Inferior parietal cortex (tissue), 1 donor: ENCODE results near the gene MARK2.

Experiments used
- DNase-seq: peaks from one replicate; pipeline ENCODE4 v3.0.0-alpha.2; 2016; ENCODE audit errors: extremely low spot score

Gene MARK2

GRCh38 chr11:63929616-63930015 lies 90.7 kb downstream of the MARK2 start:
- no peak for DNase-seq

GRCh38 chr11:63931045-63931444 lies 92.1 kb downstream of the MARK2 start:
- no peak for DNase-seq

DNA sequence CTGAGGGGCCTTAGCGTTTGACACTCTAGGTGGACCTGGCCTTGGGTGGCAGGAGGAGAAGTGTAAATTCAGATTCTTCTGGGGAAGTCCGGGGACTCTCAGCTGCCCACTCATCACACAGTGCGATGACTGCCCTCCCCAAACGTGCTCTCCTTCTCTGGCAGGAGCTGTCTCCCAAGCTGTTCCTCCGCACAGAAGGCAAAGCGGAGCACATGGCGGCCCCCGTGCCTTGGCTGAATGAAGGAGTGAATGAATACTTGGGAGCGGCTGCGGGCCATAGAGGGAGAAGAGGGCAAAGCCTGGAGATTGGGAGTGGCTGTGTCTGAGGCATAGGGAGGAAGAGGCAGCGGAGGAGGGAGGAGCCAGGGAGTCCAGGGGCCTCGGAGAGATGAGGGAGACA lies 93.0 kb downstream of the MARK2 start:
- peak; percentile 52 for DNase-seq

- DNase-seq, result no peak
Measured at GRCh38 chr11:63933459-63933858, 94.5 kb downstream of the MARK2 start.

DNA sequence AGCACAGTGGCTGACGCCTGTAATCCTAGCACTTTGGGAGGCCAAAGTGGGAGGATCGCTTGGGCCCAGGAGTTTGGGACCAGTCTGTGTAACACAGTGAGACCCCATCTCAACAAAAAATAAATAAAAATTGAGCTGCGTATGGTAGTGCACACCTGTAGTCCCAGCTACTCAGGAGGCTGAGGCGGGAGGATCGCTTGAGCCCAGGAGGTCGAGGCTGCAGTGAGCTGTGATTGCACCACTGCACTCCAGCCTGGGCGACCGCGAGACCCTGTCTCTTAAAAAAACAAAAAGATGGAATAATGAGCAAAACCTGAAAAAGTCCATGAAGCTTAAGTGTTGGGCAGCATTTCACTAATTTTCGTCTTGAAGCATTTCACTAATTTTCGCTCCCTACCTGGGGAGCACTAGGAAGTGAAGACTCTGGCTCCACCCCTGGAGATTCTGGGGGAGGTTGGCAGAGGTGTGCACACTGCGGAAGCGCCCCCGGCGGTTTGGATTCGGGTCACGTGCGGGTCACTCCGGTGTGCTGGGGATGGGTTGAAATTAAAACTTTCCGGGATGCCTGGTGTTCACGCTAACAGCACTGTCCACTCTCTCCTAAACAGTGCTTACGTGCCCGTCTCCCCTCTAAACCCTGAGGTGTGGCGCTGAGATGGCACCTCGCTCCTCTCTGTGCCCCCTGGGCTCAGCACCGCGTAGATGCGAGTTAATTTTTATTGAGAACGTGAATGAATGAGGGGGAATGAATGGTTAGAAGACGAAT lies 99.0 kb downstream of the MARK2 start:
- no peak for DNase-seq

DNA sequence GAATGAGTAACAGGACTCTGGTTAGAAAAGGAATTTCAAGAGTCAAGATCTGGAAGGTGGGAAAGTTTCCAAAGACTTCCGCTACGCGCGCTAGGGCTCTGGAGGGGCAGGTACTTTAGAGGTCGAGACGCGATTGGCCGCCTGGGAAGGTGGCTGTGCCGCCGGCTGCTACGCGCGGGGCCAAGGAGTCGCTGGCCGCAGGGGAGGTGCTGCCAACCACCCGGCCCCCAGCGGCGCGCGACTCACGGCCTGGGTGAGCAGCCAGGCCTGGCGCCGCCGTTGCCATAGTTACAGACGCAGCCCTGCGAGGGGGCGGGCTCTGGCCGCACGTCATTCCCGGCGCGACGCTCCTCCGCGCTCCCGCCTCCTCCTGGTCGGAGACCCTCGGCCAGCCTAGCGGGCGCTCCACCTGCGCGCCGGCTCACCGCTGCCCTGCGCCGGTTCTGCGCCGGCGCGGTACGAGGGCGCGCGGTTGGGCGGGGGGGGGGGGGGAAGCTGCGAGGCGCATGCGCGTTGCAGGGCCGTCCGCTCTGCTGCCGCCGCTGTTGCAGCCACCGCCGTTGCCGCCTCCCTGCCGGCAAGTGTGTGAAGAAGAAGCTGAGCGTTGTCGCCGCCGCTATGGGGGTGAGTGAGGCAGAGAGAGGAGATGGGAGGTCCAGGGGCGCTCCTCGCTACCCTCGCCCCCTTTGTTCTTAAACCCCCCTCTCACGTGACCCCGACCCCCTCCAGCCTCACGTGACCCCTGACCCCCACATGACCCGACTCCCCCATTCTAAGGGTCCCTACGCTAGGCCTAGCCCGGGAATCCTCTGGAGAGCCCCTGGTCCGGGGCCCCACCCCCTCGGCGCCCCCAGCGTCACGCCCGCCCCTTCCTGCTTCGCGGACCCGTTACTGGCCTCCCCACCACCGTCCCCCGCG lies 99.8 kb downstream of the MARK2 start, which contains the start of gene NAA40:
Gene NAA40 (plus strand): TSS at position 524 of the 918 bp plus-strand sequence. CDS start 95 bp downstream, at position 619.
- DNase-seq, result peak; percentile 82

- DNase-seq, result no peak
Measured at GRCh38 chr11:63939397-63939891, 100.5 kb downstream of the MARK2 start.

- DNase-seq, result no peak
Measured at GRCh38 chr11:63940786-63941185, 101.9 kb downstream of the MARK2 start.

- DNase-seq, result no peak
Measured at GRCh38 chr11:63941901-63942300, 103.0 kb downstream of the MARK2 start.

DNA sequence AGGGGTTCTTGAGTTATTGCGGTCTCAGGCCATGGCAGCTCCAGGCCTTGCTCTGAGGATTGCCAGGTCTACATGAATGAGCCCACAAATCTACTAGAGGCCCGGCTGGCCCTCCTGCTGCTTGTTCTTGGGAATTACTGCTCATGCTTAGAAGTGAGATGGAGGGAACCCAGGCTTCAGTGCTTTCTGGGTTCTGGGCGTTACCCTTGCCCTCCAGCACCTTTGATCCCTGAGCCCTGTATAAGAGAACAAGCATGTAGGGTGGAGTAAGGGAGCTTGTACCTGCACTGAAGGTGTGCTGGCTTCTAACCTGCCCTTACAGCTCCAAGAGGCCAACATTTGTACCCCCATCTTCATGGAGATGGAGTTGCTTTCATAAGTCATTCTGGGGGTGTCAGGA lies 103.9 kb downstream of the MARK2 start:
- no peak for DNase-seq

GRCh38 chr11:63944987-63945386 lies 106.1 kb downstream of the MARK2 start:
- DNase-seq, result no peak

DNA sequence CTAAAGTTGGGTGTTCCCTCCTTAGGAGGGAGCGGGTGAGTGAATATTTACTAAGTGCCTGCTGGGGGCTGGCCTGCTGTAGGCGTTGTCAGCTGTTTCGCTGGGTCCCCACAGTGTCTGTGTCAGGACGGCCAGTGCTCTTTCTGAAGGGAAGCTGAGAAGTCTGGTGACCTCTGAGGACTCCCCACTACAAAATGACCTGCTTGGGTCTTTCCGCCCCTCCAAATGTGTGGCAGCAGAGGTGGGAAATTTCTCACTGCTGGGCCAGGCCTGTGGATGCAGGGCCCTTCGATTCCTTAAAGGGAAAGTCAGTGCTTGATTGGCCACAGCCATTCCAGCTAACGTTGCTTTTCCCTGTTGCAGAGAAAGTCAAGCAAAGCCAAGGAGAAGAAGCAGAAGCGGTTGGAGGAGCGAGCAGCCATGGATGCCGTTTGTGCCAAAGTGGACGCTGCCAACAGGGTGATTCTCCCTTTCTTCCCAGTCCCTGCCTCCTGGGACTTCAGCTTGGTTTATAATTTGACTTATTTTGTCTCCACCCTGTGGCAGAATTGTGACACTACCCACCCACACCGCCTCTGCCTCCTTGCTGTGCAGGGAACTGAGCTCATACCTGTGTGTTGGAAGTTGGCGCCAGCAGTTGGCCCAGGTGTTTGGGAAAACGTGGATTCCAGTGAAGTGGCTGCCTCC lies 106.7 kb downstream of the MARK2 start:
- DNase-seq, result peak; percentile 85

DNA sequence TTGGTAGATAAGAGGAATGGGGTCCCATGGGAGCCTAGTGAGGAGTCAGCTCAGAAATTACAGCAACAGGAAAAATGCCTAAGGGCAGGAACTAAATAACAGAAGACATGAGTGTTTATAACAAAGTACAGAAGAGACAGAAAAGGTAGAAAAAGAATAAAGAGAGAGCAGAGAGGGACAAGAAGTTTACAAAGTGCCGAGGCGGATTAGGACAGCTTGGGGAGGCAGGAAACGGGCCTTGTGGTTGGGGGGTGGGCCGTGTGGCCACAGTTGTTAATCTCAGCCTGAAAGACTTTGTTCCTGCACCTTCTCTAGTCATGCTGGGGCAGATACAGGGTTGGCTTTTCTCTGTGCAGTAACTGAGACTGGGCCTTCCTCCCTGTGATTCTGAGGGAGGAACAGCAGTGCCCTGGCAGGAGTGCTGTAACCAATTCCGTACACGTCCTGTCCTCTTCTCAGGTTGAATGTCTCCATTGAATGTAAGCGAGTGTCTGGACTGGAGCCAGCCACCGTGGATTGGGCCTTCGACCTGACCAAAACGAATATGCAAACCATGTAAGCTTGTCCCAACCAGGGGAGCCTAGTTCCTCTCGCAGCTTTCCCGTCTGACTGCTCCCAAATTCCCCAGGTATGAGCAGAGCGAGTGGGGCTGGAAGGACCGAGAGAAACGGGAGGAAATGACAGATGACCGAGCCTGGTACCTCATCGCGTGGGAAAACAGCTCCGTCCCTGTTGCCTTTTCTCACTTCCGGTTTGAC lies 113.0 kb downstream of the MARK2 start:
- no peak for DNase-seq

- no peak for DNase-seq
Measured at GRCh38 chr11:63952570-63952969, 113.7 kb downstream of the MARK2 start.

DNA sequence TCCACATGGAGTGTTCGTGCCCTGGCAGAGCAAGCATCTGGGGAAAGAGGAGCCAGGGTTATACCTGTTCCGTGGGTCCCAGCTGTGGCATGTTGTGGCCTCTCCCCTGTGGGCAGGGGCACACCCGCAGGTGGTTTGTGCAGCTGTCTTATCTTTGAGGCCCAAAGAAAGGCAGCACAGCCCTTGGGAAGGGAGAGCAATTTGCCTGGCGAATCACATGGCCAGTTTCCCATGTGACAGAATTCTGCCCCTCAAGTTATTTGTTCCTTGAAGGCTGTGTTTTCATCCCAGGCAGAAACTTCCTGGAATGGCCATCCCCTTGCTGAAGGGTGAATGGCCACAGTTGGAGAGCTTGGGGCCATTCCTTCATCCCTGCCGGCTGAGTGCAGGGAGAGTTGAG lies 119.1 kb downstream of the MARK2 start:
- no peak for DNase-seq
